Neural progenitor cell (in vitro differentiated cells): ENCODE results near the gene LARGE1. TPM values are rescaled to one million over a fixed set of nuclear protein-coding genes. Genes with fewer than 3 reads are reported as not detected.
A peak's percentile ranks its signal among the peaks of the same experiment; 100 is the strongest.

Source experiments
- DNase-seq: peaks from one replicate; pipeline ENCODE4 v3.0.0-alpha.2; 2016; ENCODE audit warnings: low spot score
- H2AFZ ChIP-seq: fragments of 200-600 bp; sonication (generic); replicated peaks from 2 replicates; pipeline ENCODE4 v1.6.1; 2016; ENCODE audit warnings: antibody characterized with exemption
- H3F3A ChIP-seq: fragments of 200-600 bp; sonication (generic); 2 replicates; pipeline ENCODE4 v1.6.1; 2016; ENCODE audit warnings: antibody characterized with exemption, low read depth
- H3K27ac ChIP-seq: fragments of 200-600 bp; sonication (generic); 2 replicates; pipeline ENCODE4 v1.5.1; 2016; ENCODE audit warnings: mild to moderate bottlenecking
- H3K27me3 ChIP-seq: fragments of 200-600 bp; sonication (generic); 2 replicates; pipeline ENCODE4 v1.6.1; 2016; ENCODE audit warnings: mild to moderate bottlenecking, moderate library complexity
- H3K36me3 ChIP-seq: fragments of 200-600 bp; sonication (generic); 2 replicates; pipeline ENCODE4 v1.5.1; 2016
- H3K4me1 ChIP-seq: fragments of 200-600 bp; sonication (generic); 2 replicates; pipeline ENCODE4 v1.6.1; 2016; ENCODE audit warnings: mixed run types
- H3K4me2 ChIP-seq: fragments of 200-600 bp; sonication (generic); 2 replicates; pipeline ENCODE4 v1.6.1; 2016
- H3K4me3 ChIP-seq: fragments of 200-600 bp; sonication (generic); 2 replicates; pipeline ENCODE4 v1.5.1; 2016
- H3K79me2 ChIP-seq: fragments of 200-600 bp; sonication (generic); 2 replicates; pipeline ENCODE4 v1.6.1; 2016; ENCODE audit warnings: low read depth
- H3K9ac ChIP-seq: fragments of 200-600 bp; sonication (generic); 2 replicates; pipeline ENCODE4 v1.6.1; 2016
- H3K9me3 ChIP-seq: fragments of 200-600 bp; sonication (generic); 2 replicates; pipeline ENCODE4 v1.5.1; 2016; ENCODE audit warnings: low read depth
- H4K20me1 ChIP-seq: fragments of 200-600 bp; sonication (generic); 2 replicates; pipeline ENCODE4 v1.6.1; 2016; ENCODE audit warnings: low read depth
- H3K27ac Mint-ChIP-seq: 3 replicates; pipeline ENCODE4 v1.8.0; 2021; ENCODE audit warnings: mixed read lengths
- H3K27me3 Mint-ChIP-seq: 2 replicates; pipeline ENCODE4 v1.8.0; 2022; ENCODE audit warnings: low read depth, mild to moderate bottlenecking, inconsistent platforms, moderate library complexity, mixed read lengths; ENCODE audit not compliant: insufficient read depth
- H3K36me3 Mint-ChIP-seq: 3 replicates; pipeline ENCODE4 v1.8.0; 2021; ENCODE audit warnings: mixed read lengths
- H3K4me1 Mint-ChIP-seq: 3 replicates; pipeline ENCODE4 v1.8.0; 2021; ENCODE audit warnings: mixed read lengths
- H3K4me3 Mint-ChIP-seq: 3 replicates; pipeline ENCODE4 v1.8.0; 2021; ENCODE audit warnings: mild to moderate bottlenecking, moderate library complexity, mixed read lengths
- H3K9me3 Mint-ChIP-seq: 3 replicates; pipeline ENCODE4 v1.8.0; 2020; ENCODE audit warnings: mixed read lengths
- CTCF ChIP-seq: fragments of 200-600 bp; sonication (generic); IDR thresholded peaks from 2 replicates; pipeline ENCODE4 v1.5.1; 2017; ENCODE audit warnings: antibody characterized with exemption, mild to moderate bottlenecking
- EZH2 ChIP-seq: fragments of 200-600 bp; sonication (generic); IDR thresholded peaks from 2 replicates; pipeline ENCODE4 v1.6.1; 2017; ENCODE audit warnings: antibody characterized with exemption, mild to moderate bottlenecking, moderate library complexity
- EZH2phosphoT487 ChIP-seq: fragments of 200-600 bp; sonication (generic); IDR thresholded peaks from 2 replicates; pipeline ENCODE4 v1.6.1; 2017; ENCODE audit warnings: antibody characterized with exemption
- total RNA-seq: library from RNA; depleted of rRNA; stranded (reverse); fragments of >200 nt; gene quantifications from 2 replicates; pipeline ENCODE4 v1.2.3, GENCODE V29; 2015; ENCODE audit warnings: low replicate concordance

The LARGE1 gene
- 24.9 and 30.8 TPM in 2 replicates for total RNA-seq

GRCh38 chr22:33920197-33920540, at the start of gene LARGE1:
LARGE1 (minus strand) TSS chr22:33920476.
- H4K20me1 ChIP-seq: peaks cover 47% of the 10 kb centered on the region
- peak within 1 kb of the TSS; percentile 97 for H3K4me2 ChIP-seq
- no peak for TF ChIP-seq CTCF
- no peak for TF ChIP-seq EZH2phosphoT487
- TF ChIP-seq EZH2: no peak
- Mint-ChIP-seq H3K27me3 (peaks cover 2% of the 10 kb centered on the region), H3K27ac (peak within 1 kb of the TSS; percentile 96), H3K4me1 (peaks cover 42% of the 10 kb centered on the region), H3K4me3 (peak within 1 kb of the TSS; percentile 99), H3K9me3 (no peaks in the 10 kb centered on the region), H3K36me3 (peaks cover 3% of the 10 kb centered on the region)
- peaks cover 34% of the 10 kb centered on the region for H3K4me1 ChIP-seq
- no peak within 1 kb of the TSS for H3K27ac ChIP-seq
- peaks cover 51% of the 10 kb centered on the region for H3K79me2 ChIP-seq
- no peaks in the 10 kb centered on the region for H3K36me3 ChIP-seq
- H3F3A ChIP-seq: peaks cover 42% of the 10 kb centered on the region
- peak within 1 kb of the TSS; percentile 99 for H2AFZ ChIP-seq
- peak; percentile 78 for DNase-seq
- no peaks in the 10 kb centered on the region for H3K9me3 ChIP-seq
- H3K9ac ChIP-seq: peak within 1 kb of the TSS; percentile 46
- H3K27me3 ChIP-seq: peaks cover 13% of the 10 kb centered on the region
- peak within 1 kb of the TSS; percentile 81 for H3K4me3 ChIP-seq

- Mint-ChIP-seq H3K27ac (no peak overlapping the region), H3K9me3 (peaks cover 3% of the 10 kb centered on the region), H3K4me1 (peaks cover 13% of the 10 kb centered on the region), H3K4me3 (no peak overlapping the region), H3K27me3 (no peaks in the 10 kb centered on the region), H3K36me3 (no peaks in the 10 kb centered on the region)
- H3K79me2 ChIP-seq: no peaks in the 10 kb centered on the region
- no peak overlapping the region for H3K27ac ChIP-seq
- H3K9me3 ChIP-seq: no peaks in the 10 kb centered on the region
- no peak overlapping the region for H3K4me2 ChIP-seq
- H3K4me1 ChIP-seq: peaks cover 5% of the 10 kb centered on the region
- H2AFZ ChIP-seq: no peak overlapping the region
- H3K9ac ChIP-seq: no peak overlapping the region
- no peaks in the 10 kb centered on the region for H4K20me1 ChIP-seq
- no peaks in the 10 kb centered on the region for H3F3A ChIP-seq
- H3K4me3 ChIP-seq: no peak overlapping the region
- H3K36me3 ChIP-seq: no peaks in the 10 kb centered on the region
- no peaks in the 10 kb centered on the region for H3K27me3 ChIP-seq
- TF ChIP-seq EZH2: no peak
- TF ChIP-seq EZH2phosphoT487: no peak
- no peak for TF ChIP-seq CTCF
- no peak for DNase-seq
Observed at GRCh38 chr22:33969045-33969444, 48.8 kb upstream of the LARGE1 start.

GRCh38 chr22:33964121-33964520, 43.8 kb upstream of the LARGE1 start:
- Mint-ChIP-seq H3K4me3 (no peak overlapping the region), H3K27me3 (no peaks in the 10 kb centered on the region), H3K36me3 (no peaks in the 10 kb centered on the region), H3K27ac (no peak overlapping the region), H3K4me1 (peaks cover 2% of the 10 kb centered on the region), H3K9me3 (no peaks in the 10 kb centered on the region)
- Histone ChIP-seq H3K27me3 (no peaks in the 10 kb centered on the region), H3K27ac (no peak overlapping the region), H3F3A (no peaks in the 10 kb centered on the region), H2AFZ (no peak overlapping the region), H3K79me2 (no peaks in the 10 kb centered on the region), H3K4me1 (no peaks in the 10 kb centered on the region), H4K20me1 (no peaks in the 10 kb centered on the region), H3K4me3 (no peak overlapping the region), H3K9ac (no peak overlapping the region), H3K9me3 (no peaks in the 10 kb centered on the region), H3K36me3 (no peaks in the 10 kb centered on the region), H3K4me2 (no peak overlapping the region)
- no peak for DNase-seq
- TF ChIP-seq EZH2: no peak
- TF ChIP-seq CTCF: no peak
- TF ChIP-seq EZH2phosphoT487: no peak
